ENCODE data around the gene STAC2.

GRCh38 chr17:39196808-39197291 lies 28.9 kb downstream of the STAC2 start:
- TF ChIP-seq EZH2 (IDR thresholded peaks at IDR 0.05) = no peak
- no peak for TF ChIP-seq POLR2AphosphoS5 (IDR thresholded peaks at IDR 0.05; ENCODE audit: borderline replicate concordance, low read depth, low read length)

All from SK-N-MC (cell line).